ENCODE results near the gene CALCA. TPM values are rescaled to one million over a fixed set of nuclear protein-coding genes. Genes with fewer than 3 reads are reported as not detected.

The CALCA gene
- total RNA-seq, 1 donor from 2014 or later = not detected

- Histone ChIP-seq H4K20me1 (ENCODE audit: insufficient read depth, low read length) (no peaks in the 10 kb centered on the region), H3K27me3 (ENCODE audit: insufficient read depth, low read length) (no peaks in the 10 kb centered on the region), H3K79me2 (ENCODE audit: insufficient read depth, low read length) (no peaks in the 10 kb centered on the region), H3K4me3 (ENCODE audit: insufficient read depth, low read depth, low read length) (no peak overlapping the region), H3K27ac (ENCODE audit: low read depth, low read length) (no peak overlapping the region), H3K4me1 (ENCODE audit: insufficient read depth, low read length) (no peaks in the 10 kb centered on the region), H3K4me2 (ENCODE audit: low read length) (no peak overlapping the region), H3K9ac (ENCODE audit: low read length) (no peak overlapping the region), H3K9me3 (ENCODE audit: insufficient read depth, low read depth, low read length) (no peaks in the 10 kb centered on the region), H3K36me3 (ENCODE audit: insufficient read depth, low read length) (no peaks in the 10 kb centered on the region), H2AFZ (ENCODE audit: low read depth, low read length) (no peak overlapping the region)
- Mint-ChIP-seq H3K4me1 (ENCODE audit: low read depth, unreplicated experiment) (peaks cover 5% of the 10 kb centered on the region), H3K27me3 (ENCODE audit: low read depth, unreplicated experiment) (peaks cover 3% of the 10 kb centered on the region), H3K27ac (ENCODE audit: unreplicated experiment) (no peak overlapping the region), H3K36me3 (ENCODE audit: low read depth, unreplicated experiment) (no peaks in the 10 kb centered on the region), H3K4me3 (ENCODE audit: unreplicated experiment) (no peak overlapping the region), H3K9me3 (ENCODE audit: unreplicated experiment) (no peaks in the 10 kb centered on the region)
- DNase-seq (ENCODE audit: low read depth) (no peak), FAIRE-seq (no peak)
- TF ChIP-seq EZH2 (IDR thresholded peaks at IDR 0.05; ENCODE audit: insufficient read depth, low read length) (no peak), CTCF (IDR thresholded peaks at IDR 0.05; ENCODE audit: insufficient read depth, low read depth, low read length) (no peak)
Observed at GRCh38 chr11:14954581-14954980, 17.6 kb downstream of the CALCA start.

- Histone ChIP-seq H3K36me3 (ENCODE audit: insufficient read depth, low read length) (no peaks in the 10 kb centered on the region), H3K9ac (ENCODE audit: low read length) (no peak overlapping the region), H2AFZ (ENCODE audit: low read depth, low read length) (no peak overlapping the region), H3K27me3 (ENCODE audit: insufficient read depth, low read length) (no peaks in the 10 kb centered on the region), H4K20me1 (ENCODE audit: insufficient read depth, low read length) (no peaks in the 10 kb centered on the region), H3K9me3 (ENCODE audit: insufficient read depth, low read depth, low read length) (no peaks in the 10 kb centered on the region), H3K27ac (ENCODE audit: low read depth, low read length) (no peak overlapping the region), H3K79me2 (ENCODE audit: insufficient read depth, low read length) (no peaks in the 10 kb centered on the region), H3K4me2 (ENCODE audit: low read length) (no peak overlapping the region), H3K4me3 (ENCODE audit: insufficient read depth, low read depth, low read length) (no peak overlapping the region), H3K4me1 (ENCODE audit: insufficient read depth, low read length) (no peaks in the 10 kb centered on the region)
- Mint-ChIP-seq H3K27me3 (ENCODE audit: low read depth, unreplicated experiment) (peaks cover 3% of the 10 kb centered on the region), H3K27ac (ENCODE audit: unreplicated experiment) (no peak overlapping the region), H3K4me3 (ENCODE audit: unreplicated experiment) (no peak overlapping the region), H3K9me3 (ENCODE audit: unreplicated experiment) (no peaks in the 10 kb centered on the region), H3K36me3 (ENCODE audit: low read depth, unreplicated experiment) (no peaks in the 10 kb centered on the region), H3K4me1 (ENCODE audit: low read depth, unreplicated experiment) (peaks cover 5% of the 10 kb centered on the region)
- FAIRE-seq = no peak
- TF ChIP-seq CTCF (IDR thresholded peaks at IDR 0.05; ENCODE audit: insufficient read depth, low read depth, low read length) (no peak), EZH2 (IDR thresholded peaks at IDR 0.05; ENCODE audit: insufficient read depth, low read length) (no peak)
- no peak for DNase-seq (ENCODE audit: low read depth)
Observed at GRCh38 chr11:14953904-14954303, 18.2 kb downstream of the CALCA start.

GRCh38 chr11:14949437-14950147 lies 22.6 kb downstream of the CALCA start:
- Mint-ChIP-seq H3K9me3 (ENCODE audit: unreplicated experiment) (no peaks in the 10 kb centered on the region), H3K4me3 (ENCODE audit: unreplicated experiment) (no peak overlapping the region), H3K27ac (ENCODE audit: unreplicated experiment) (no peak overlapping the region), H3K27me3 (ENCODE audit: low read depth, unreplicated experiment) (no peaks in the 10 kb centered on the region), H3K36me3 (ENCODE audit: low read depth, unreplicated experiment) (no peaks in the 10 kb centered on the region), H3K4me1 (ENCODE audit: low read depth, unreplicated experiment) (peaks cover 3% of the 10 kb centered on the region)
- Histone ChIP-seq H3K4me2 (ENCODE audit: low read length) (no peak overlapping the region), H4K20me1 (ENCODE audit: insufficient read depth, low read length) (no peaks in the 10 kb centered on the region), H3K9me3 (ENCODE audit: insufficient read depth, low read depth, low read length) (no peaks in the 10 kb centered on the region), H3K9ac (ENCODE audit: low read length) (no peak overlapping the region), H3K4me1 (ENCODE audit: insufficient read depth, low read length) (no peaks in the 10 kb centered on the region), H3K36me3 (ENCODE audit: insufficient read depth, low read length) (no peaks in the 10 kb centered on the region), H3K4me3 (ENCODE audit: insufficient read depth, low read depth, low read length) (no peak overlapping the region), H3K79me2 (ENCODE audit: insufficient read depth, low read length) (no peaks in the 10 kb centered on the region), H3K27ac (ENCODE audit: low read depth, low read length) (no peak overlapping the region), H3K27me3 (ENCODE audit: insufficient read depth, low read length) (no peaks in the 10 kb centered on the region), H2AFZ (ENCODE audit: low read depth, low read length) (no peak overlapping the region)
- DNase-seq (ENCODE audit: low read depth) = no peak
- TF ChIP-seq CTCF (IDR thresholded peaks at IDR 0.05; ENCODE audit: insufficient read depth, low read depth, low read length) = no peak
- TF ChIP-seq EZH2 (IDR thresholded peaks at IDR 0.05; ENCODE audit: insufficient read depth, low read length) = no peak
- no peak for FAIRE-seq
